Thyroid gland (tissue), 4 donors: ENCODE measurements around the gene DPP6.

Experiments used
- POLR2A ChIP-seq, 2 donors: fragments of 450-650 bp; IDR thresholded peaks; one replicate each; pipeline ENCODE4 v1.6.1; 2017; ENCODE audit warnings: antibody characterized with exemption in 2 of 2, mild to moderate bottlenecking in 2 of 2, moderate library complexity in 1 of 2
- TF ChIP-seq, protein P1 (sequence below), 6 experiments: fragments of 200-600 bp in 3 of 6; fragments of 450-650 bp in 3 of 6; sonication (generic) in 3 of 6; IDR thresholded peaks; one replicate each; pipeline ENCODE4 v1.5.1; 2016 to 2019; ENCODE audit warnings: antibody characterized with exemption in 6 of 6, mild to moderate bottlenecking in 2 of 6, inconsistent platforms in 1 of 6, moderate library complexity in 1 of 6

GRCh38 chr7:154855366-154855765 lies 803.2 kb downstream of the DPP6 start:
- TF ChIP-seq POLR2A (IDR thresholded peaks at IDR 0.05): no peak
- TF ChIP-seq, protein P1, sequence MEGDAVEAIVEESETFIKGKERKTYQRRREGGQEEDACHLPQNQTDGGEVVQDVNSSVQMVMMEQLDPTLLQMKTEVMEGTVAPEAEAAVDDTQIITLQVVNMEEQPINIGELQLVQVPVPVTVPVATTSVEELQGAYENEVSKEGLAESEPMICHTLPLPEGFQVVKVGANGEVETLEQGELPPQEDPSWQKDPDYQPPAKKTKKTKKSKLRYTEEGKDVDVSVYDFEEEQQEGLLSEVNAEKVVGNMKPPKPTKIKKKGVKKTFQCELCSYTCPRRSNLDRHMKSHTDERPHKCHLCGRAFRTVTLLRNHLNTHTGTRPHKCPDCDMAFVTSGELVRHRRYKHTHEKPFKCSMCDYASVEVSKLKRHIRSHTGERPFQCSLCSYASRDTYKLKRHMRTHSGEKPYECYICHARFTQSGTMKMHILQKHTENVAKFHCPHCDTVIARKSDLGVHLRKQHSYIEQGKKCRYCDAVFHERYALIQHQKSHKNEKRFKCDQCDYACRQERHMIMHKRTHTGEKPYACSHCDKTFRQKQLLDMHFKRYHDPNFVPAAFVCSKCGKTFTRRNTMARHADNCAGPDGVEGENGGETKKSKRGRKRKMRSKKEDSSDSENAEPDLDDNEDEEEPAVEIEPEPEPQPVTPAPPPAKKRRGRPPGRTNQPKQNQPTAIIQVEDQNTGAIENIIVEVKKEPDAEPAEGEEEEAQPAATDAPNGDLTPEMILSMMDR (IDR thresholded peaks at IDR 0.05): no peak
